SK-N-SH (cell line): Measurements from ENCODE around the gene MGAT5B. TPM values are rescaled to one million over a fixed set of nuclear protein-coding genes. Genes with fewer than 3 reads are reported as not detected.

ENCODE experiments used
- CTCF ChIA-PET: fragments of 300-600, 350-600 bp; formaldehyde crosslinking; extraction: SDS; loops from one replicate; lab custom pipeline; 2021; lab: Yijun Ruan, JAX
- POLR2A ChIA-PET: fragments of 350-600 bp; sonication (Branson Sonifier 250); formaldehyde crosslinking; extraction: SDS; loops from one replicate; lab custom pipeline; 2020; ENCODE audit warnings: antibody characterized with exemption, inconsistent platforms; lab: Yijun Ruan, JAX
- DNase-seq: peaks from one replicate; pipeline ENCODE4 v3.0.0; 2012
- H2AFZ ChIP-seq: fragments of 200-600 bp; sonication (generic); 2 replicates; pipeline ENCODE4 v1.8.1; 2016; ENCODE audit warnings: antibody characterized with exemption, mild to moderate bottlenecking, low read depth
- H3F3A ChIP-seq: fragments of 200-600 bp; sonication (generic); replicated peaks from 2 replicates; pipeline ENCODE3; 2016; ENCODE audit warnings: antibody characterized with exemption, mild to moderate bottlenecking; ENCODE audit not compliant: insufficient read depth
- H3K27ac ChIP-seq, 2 experiments: fragments of 200-500 bp in 1 of 2; fragments of 200-600 bp in 1 of 2; sonication (Bioruptor generic) in 1 of 2; sonication (generic), shearing (Covaris generic) in 1 of 2; 2 replicates each; pipeline versions ENCODE4 v1.5.1 to v1.6.1; 2014 to 2016; ENCODE audit warnings: low read depth in 2 of 2, inconsistent platforms in 1 of 2, low read length in 1 of 2, mild to moderate bottlenecking in 1 of 2, mixed read lengths in 1 of 2
- H3K27me3 ChIP-seq: fragments of 200-600 bp; sonication (generic), shearing (Covaris generic); 2 replicates; pipeline ENCODE4 v1.6.1; 2016; ENCODE audit warnings: mixed run types; ENCODE audit not compliant: insufficient read depth
- H3K36me3 ChIP-seq, 2 experiments: fragments of 200-500 bp in 1 of 2; fragments of 200-600 bp in 1 of 2; sonication (Bioruptor generic) in 1 of 2; sonication (generic) in 1 of 2; replicated peaks in 1 of 2; 2 replicates each; pipeline versions ENCODE3 to v1.5.1; 2014 to 2016; ENCODE audit warnings: low read length in 1 of 2, mild to moderate bottlenecking in 1 of 2; ENCODE audit not compliant: insufficient read depth in 2 of 2, control insufficient read depth in 1 of 2
- H3K4me1 ChIP-seq, 2 experiments: fragments of 200-500 bp in 1 of 2; fragments of 200-600 bp in 1 of 2; sonication (Bioruptor generic) in 1 of 2; sonication (generic), shearing (Covaris generic) in 1 of 2; 2 replicates each; pipeline versions ENCODE4 v1.5.1 to v1.6.1; 2014 to 2016; ENCODE audit warnings: low read depth in 1 of 2, low read length in 1 of 2, mixed run types in 1 of 2; ENCODE audit not compliant: insufficient read depth in 2 of 2, control insufficient read depth in 1 of 2
- H3K4me2 ChIP-seq: fragments of 200-600 bp; sonication (generic), shearing (Covaris generic); 2 replicates; pipeline ENCODE4 v1.6.1; 2017; ENCODE audit warnings: mixed run types
- H3K4me3 ChIP-seq, 2 experiments: fragments of 200-500 bp in 1 of 2; fragments of 200-600 bp in 1 of 2; sonication (Bioruptor generic) in 1 of 2; sonication (generic), shearing (Covaris generic) in 1 of 2; 2 replicates each; pipeline versions ENCODE4 v1.5.1 to v1.8.1; 2014 to 2016; ENCODE audit warnings: low read depth in 2 of 2, inconsistent platforms in 1 of 2, low read length in 1 of 2, mild to moderate bottlenecking in 1 of 2, mixed read lengths in 1 of 2, moderate library complexity in 1 of 2
- H3K79me2 ChIP-seq: fragments of 200-600 bp; sonication (generic); 2 replicates; pipeline ENCODE4 v1.8.1; 2017; ENCODE audit warnings: mild to moderate bottlenecking; ENCODE audit not compliant: insufficient read depth
- H3K9ac ChIP-seq: fragments of 200-600 bp; sonication (generic); 2 replicates; pipeline ENCODE4 v1.6.1; 2017; ENCODE audit warnings: mixed run types
- H3K9me2 ChIP-seq: fragments of 200-600 bp; sonication (generic); 2 replicates; pipeline ENCODE4 v1.6.1; 2017; ENCODE audit warnings: mixed run types
- H3K9me3 ChIP-seq: fragments of 200-600 bp; sonication (generic); 2 replicates; pipeline ENCODE4 v1.6.1; 2017; ENCODE audit warnings: mixed run types, mild to moderate bottlenecking, moderate library complexity
- H4K20me1 ChIP-seq: fragments of 200-600 bp; sonication (generic); 2 replicates; pipeline ENCODE4 v1.6.1; 2017; ENCODE audit warnings: mild to moderate bottlenecking, mixed run types; ENCODE audit not compliant: insufficient read depth
- CHD2 ChIP-seq: fragments of 150-350 bp; IDR thresholded peaks from 2 replicates; pipeline ENCODE4 v1.6.1; 2018; ENCODE audit warnings: low read length; ENCODE audit not compliant: partially characterized antibody
- ELF1 ChIP-seq: IDR thresholded peaks from 2 replicates; pipeline ENCODE4 v1.4.0; 2012
- FOSL2 ChIP-seq: IDR thresholded peaks from 2 replicates; pipeline ENCODE4 v1.4.0; 2012; ENCODE audit warnings: low read depth, mild to moderate bottlenecking, moderate library complexity, borderline replicate concordance
- FOXM1 ChIP-seq: IDR thresholded peaks from 2 replicates; pipeline ENCODE4 v1.4.0; 2012; ENCODE audit warnings: low read depth, mild to moderate bottlenecking
- GABPA ChIP-seq: IDR thresholded peaks from 2 replicates; pipeline ENCODE4 v1.4.0; 2012; ENCODE audit warnings: low read depth, mild to moderate bottlenecking
- JUND ChIP-seq: IDR thresholded peaks from 2 replicates; pipeline ENCODE4 v1.4.0; 2012
- MEF2A ChIP-seq: IDR thresholded peaks from 2 replicates; pipeline ENCODE4 v1.4.0; 2012; ENCODE audit warnings: low read depth, borderline replicate concordance
- NFIC ChIP-seq: IDR thresholded peaks from 2 replicates; pipeline ENCODE4 v1.4.0; 2012; ENCODE audit warnings: borderline replicate concordance
- NRF1 ChIP-seq: IDR thresholded peaks from 2 replicates; pipeline ENCODE4 v1.6.1; 2012; ENCODE audit warnings: low read depth, mild to moderate bottlenecking, low read length
- POLR2AphosphoS5 ChIP-seq: IDR thresholded peaks from 2 replicates; pipeline ENCODE4 v1.6.1; 2012; ENCODE audit warnings: low read depth, low read length
- RAD21 ChIP-seq: IDR thresholded peaks from 2 replicates; pipeline ENCODE4 v1.6.1; 2012; ENCODE audit warnings: mild to moderate bottlenecking, low read length
- RXRA ChIP-seq: IDR thresholded peaks from 2 replicates; pipeline ENCODE4 v1.4.0; 2012; ENCODE audit warnings: low read depth, mild to moderate bottlenecking, borderline replicate concordance
- TCF12 ChIP-seq: IDR thresholded peaks from 2 replicates; pipeline ENCODE4 v1.4.0; 2012
- TEAD4 ChIP-seq: IDR thresholded peaks from 2 replicates; pipeline ENCODE4 v1.4.0; 2012; ENCODE audit warnings: mild to moderate bottlenecking, borderline replicate concordance; ENCODE audit not compliant: insufficient read depth
- YY1 ChIP-seq: IDR thresholded peaks from 2 replicates; pipeline ENCODE4 v1.4.0; 2012; ENCODE audit warnings: low read depth, mild to moderate bottlenecking
- WGBS: methylation state at CpG from one replicate; pipeline ENCODE4 v1.1.6; 2017; ENCODE audit warnings: low lambda C conversion rate; 5-methylcytosine and 5-hydroxymethylcytosine counted together
- polyA plus RNA-seq, 3 experiments: library from polyadenylated mRNA; depleted of rRNA; stranded (reverse); fragments of >200 nt; gene quantifications; 2 replicates each; pipeline ENCODE4 v1.2.3, GENCODE V29; 2012
- TF ChIP-seq, protein P1 (sequence below): IDR thresholded peaks from 2 replicates; pipeline ENCODE4 v1.6.1; 2012; ENCODE audit warnings: mild to moderate bottlenecking, low read depth, low read length, moderate library complexity
- TF ChIP-seq, protein P2 (sequence below): fragments of 150-350 bp; IDR thresholded peaks from 2 replicates; pipeline ENCODE4 v1.6.1; 2016; ENCODE audit warnings: mild to moderate bottlenecking, low read depth, low read length
- TF ChIP-seq, protein P3 (sequence below): IDR thresholded peaks from 2 replicates; pipeline ENCODE4; 2012
- TF ChIP-seq, protein P4 (sequence below): IDR thresholded peaks from 2 replicates; pipeline ENCODE4 v1.4.0; 2012; ENCODE audit warnings: low read depth, borderline replicate concordance

MGAT5B gene
- polyA plus RNA-seq, 1 of the 3 experiments (the other 2 are of a cell fraction), result 13.8 TPM

DNA sequence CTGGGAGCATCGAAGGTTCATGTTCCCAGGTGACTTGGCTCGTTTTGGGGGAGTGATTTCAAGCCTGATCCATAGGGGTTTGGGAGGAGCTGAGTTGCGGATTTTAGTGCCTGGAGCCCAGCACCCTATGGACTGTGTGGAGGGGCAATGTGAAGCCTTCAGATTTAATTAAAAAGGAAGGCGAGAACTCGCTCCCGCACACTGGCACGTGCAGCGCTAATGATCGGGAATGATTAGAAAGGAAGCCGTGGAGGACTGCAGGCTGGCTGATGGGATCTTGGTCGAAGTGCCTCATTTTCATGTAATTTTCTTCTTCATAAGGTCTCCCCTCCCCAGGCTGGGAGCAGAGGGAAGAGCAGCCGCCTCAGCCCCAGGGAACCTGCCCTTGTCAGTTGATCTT lies 12.8 kb downstream of the MGAT5B start:
- 89% methylated on average over 12 of the region's 12 CpGs for WGBS
- Histone ChIP-seq H3K9me3 (no peaks in the 10 kb centered on the region), H3K79me2 (no peaks in the 10 kb centered on the region; the same call in 1 of the 2 replicates), H2AFZ (no peak overlapping the region), H3K27ac (no peak overlapping the region), H4K20me1 (peaks cover 36% of the 10 kb centered on the region), H3F3A (no peaks in the 10 kb centered on the region), H3K36me3 (peaks cover 2 to 6% of the 10 kb centered on the region in 2 experiments), H3K27me3 (no peaks in the 10 kb centered on the region), H3K4me2 (no peak overlapping the region), H3K4me1 (no peaks in the 10 kb centered on the region; a peak in 1 of 4 replicates), H3K4me3 (no peak overlapping the region), H3K9me2 (no peaks in the 10 kb centered on the region), H3K9ac (no peak overlapping the region)
- ChIA-PET CTCF (interaction anchor here (1.8 to 6.2 kb wide), 4 partner anchors 8 to 186 kb away, joined by 9 to 56 read pairs (median 25); partner anchors contain the start of gene MGAT5B), POLR2A (interaction anchor here (1.3 kb wide), 1 partner anchor 12 kb away, joined by 4 read pairs; no protein-coding TSS in a partner anchor)
- DNase-seq, result no peak
- no peak for TF ChIP-seq TCF12
- TF ChIP-seq RAD21, result no peak
- TF ChIP-seq, protein P1, sequence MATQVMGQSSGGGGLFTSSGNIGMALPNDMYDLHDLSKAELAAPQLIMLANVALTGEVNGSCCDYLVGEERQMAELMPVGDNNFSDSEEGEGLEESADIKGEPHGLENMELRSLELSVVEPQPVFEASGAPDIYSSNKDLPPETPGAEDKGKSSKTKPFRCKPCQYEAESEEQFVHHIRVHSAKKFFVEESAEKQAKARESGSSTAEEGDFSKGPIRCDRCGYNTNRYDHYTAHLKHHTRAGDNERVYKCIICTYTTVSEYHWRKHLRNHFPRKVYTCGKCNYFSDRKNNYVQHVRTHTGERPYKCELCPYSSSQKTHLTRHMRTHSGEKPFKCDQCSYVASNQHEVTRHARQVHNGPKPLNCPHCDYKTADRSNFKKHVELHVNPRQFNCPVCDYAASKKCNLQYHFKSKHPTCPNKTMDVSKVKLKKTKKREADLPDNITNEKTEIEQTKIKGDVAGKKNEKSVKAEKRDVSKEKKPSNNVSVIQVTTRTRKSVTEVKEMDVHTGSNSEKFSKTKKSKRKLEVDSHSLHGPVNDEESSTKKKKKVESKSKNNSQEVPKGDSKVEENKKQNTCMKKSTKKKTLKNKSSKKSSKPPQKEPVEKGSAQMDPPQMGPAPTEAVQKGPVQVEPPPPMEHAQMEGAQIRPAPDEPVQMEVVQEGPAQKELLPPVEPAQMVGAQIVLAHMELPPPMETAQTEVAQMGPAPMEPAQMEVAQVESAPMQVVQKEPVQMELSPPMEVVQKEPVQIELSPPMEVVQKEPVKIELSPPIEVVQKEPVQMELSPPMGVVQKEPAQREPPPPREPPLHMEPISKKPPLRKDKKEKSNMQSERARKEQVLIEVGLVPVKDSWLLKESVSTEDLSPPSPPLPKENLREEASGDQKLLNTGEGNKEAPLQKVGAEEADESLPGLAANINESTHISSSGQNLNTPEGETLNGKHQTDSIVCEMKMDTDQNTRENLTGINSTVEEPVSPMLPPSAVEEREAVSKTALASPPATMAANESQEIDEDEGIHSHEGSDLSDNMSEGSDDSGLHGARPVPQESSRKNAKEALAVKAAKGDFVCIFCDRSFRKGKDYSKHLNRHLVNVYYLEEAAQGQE, result no peak
- TF ChIP-seq, protein P2, sequence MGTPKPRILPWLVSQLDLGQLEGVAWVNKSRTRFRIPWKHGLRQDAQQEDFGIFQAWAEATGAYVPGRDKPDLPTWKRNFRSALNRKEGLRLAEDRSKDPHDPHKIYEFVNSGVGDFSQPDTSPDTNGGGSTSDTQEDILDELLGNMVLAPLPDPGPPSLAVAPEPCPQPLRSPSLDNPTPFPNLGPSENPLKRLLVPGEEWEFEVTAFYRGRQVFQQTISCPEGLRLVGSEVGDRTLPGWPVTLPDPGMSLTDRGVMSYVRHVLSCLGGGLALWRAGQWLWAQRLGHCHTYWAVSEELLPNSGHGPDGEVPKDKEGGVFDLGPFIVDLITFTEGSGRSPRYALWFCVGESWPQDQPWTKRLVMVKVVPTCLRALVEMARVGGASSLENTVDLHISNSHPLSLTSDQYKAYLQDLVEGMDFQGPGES, result no peak
- TF ChIP-seq JUND, result no peak
- no peak for TF ChIP-seq MEF2A
- no peak for TF ChIP-seq GABPA
- no peak for TF ChIP-seq NRF1
- TF ChIP-seq RXRA, result no peak
- no peak for TF ChIP-seq CHD2
- TF ChIP-seq, protein P3, sequence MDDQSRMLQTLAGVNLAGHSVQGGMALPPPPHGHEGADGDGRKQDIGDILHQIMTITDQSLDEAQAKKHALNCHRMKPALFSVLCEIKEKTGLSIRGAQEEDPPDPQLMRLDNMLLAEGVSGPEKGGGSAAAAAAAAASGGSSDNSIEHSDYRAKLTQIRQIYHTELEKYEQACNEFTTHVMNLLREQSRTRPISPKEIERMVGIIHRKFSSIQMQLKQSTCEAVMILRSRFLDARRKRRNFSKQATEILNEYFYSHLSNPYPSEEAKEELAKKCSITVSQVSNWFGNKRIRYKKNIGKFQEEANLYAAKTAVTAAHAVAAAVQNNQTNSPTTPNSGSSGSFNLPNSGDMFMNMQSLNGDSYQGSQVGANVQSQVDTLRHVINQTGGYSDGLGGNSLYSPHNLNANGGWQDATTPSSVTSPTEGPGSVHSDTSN, result no peak
- TF ChIP-seq YY1, result no peak
- TF ChIP-seq, protein P4, sequence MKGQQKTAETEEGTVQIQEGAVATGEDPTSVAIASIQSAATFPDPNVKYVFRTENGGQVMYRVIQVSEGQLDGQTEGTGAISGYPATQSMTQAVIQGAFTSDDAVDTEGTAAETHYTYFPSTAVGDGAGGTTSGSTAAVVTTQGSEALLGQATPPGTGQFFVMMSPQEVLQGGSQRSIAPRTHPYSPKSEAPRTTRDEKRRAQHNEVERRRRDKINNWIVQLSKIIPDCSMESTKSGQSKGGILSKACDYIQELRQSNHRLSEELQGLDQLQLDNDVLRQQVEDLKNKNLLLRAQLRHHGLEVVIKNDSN, result no peak
- no peak for TF ChIP-seq NFIC
- no peak for TF ChIP-seq ELF1
- no peak for TF ChIP-seq TEAD4
- TF ChIP-seq FOSL2, result no peak
- no peak for TF ChIP-seq FOXM1
- no peak for TF ChIP-seq POLR2AphosphoS5
